ACC112 (cell line): ENCODE measurements around the gene GOLGA8R.
"Not testable (repeated sequence)": the region's sequence is repeated elsewhere in the genome, so short reads cannot be mapped to it uniquely, and the experiment has no call there.

Experiments
- H2AFZ ChIP-seq: fragments of 200-600 bp; sonication (generic); one replicate; pipeline ENCODE4 v1.6.0; 2017; ENCODE audit warnings: antibody characterized with exemption, low read length; ENCODE audit not compliant: unreplicated experiment
- H3K27ac ChIP-seq: fragments of 200-600 bp; sonication (generic); 2 replicates; pipeline ENCODE4 v1.5.1; 2014; ENCODE audit warnings: low read depth, mild to moderate bottlenecking, antibody characterized with exemption, low read length, moderate library complexity
- H3K27me3 ChIP-seq: fragments of 200-600 bp; sonication (generic); 2 replicates; pipeline ENCODE4 v1.6.1; 2014; ENCODE audit warnings: mild to moderate bottlenecking, antibody characterized with exemption, low read length, moderate library complexity, mixed read lengths; ENCODE audit not compliant: insufficient read depth
- H3K36me3 ChIP-seq: fragments of 200-600 bp; sonication (generic); 2 replicates; pipeline ENCODE4 v1.6.1; 2016; ENCODE audit warnings: mild to moderate bottlenecking, antibody characterized with exemption, low read length, moderate library complexity, mixed read lengths; ENCODE audit not compliant: insufficient read depth
- H3K4me1 ChIP-seq: fragments of 200-600 bp; sonication (generic); one replicate; pipeline ENCODE4 v1.6.1; 2016; ENCODE audit warnings: low read length, mixed read lengths; ENCODE audit not compliant: insufficient read depth, unreplicated experiment, control insufficient read depth
- H3K4me3 ChIP-seq: fragments of 200-600 bp; sonication (generic); 2 replicates; pipeline ENCODE4 v1.5.1; 2014; ENCODE audit warnings: mild to moderate bottlenecking, low read depth, low read length
- H3K79me2 ChIP-seq: fragments of 200-600 bp; sonication (generic); one replicate; pipeline ENCODE4 v1.6.0; 2016; ENCODE audit warnings: low read length; ENCODE audit not compliant: control insufficient read depth, unreplicated experiment, insufficient read depth

The GOLGA8R gene

GRCh38 chr15:30386318-30386887 lies 27.7 kb downstream of the GOLGA8R start:
- H2AFZ ChIP-seq, H3K79me2 ChIP-seq, H3K4me1 ChIP-seq, H3K36me3 ChIP-seq, H3K4me3 ChIP-seq, H3K27me3 ChIP-seq, H3K27ac ChIP-seq: not testable (repeated sequence)

GRCh38 chr15:30377082-30377413 lies 37.0 kb downstream of the GOLGA8R start:
- not testable (repeated sequence) for H3K4me1 ChIP-seq

DNA sequence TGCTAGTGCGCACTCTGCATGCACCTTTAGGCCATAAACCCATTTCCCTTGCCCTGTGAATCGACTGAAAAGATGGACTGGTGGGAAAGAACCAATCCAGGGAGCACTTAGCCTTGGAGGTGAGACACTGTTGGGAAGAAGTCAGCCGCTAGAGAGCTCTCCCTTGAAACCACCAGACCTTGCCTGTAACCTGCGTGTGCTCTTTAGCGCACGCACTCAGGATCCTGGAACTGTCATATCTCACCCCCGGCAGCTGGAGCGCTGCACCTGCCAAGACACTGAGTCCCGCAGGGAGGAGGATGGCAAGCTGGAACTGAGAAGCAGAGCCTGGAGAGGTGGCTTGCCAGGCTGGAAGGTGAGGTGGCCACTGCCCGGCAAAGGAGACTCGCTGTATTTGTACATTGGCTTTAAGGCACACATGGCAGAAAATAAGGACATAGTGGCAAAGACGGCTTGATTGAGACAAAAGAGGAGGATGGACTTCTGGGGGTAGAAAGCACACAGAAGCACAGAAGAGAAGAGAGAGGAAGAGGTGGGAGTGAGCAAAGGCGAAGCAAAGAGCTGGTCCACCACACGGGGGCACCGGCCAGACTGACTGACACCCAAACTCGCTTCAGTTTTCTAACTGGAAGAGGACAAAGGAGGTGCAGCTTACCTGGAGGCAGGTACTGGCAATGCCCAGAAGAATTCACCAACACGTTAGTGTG lies 37.5 kb downstream of the GOLGA8R start:
- not testable (repeated sequence) for H3K27me3 ChIP-seq, H2AFZ ChIP-seq

More at GRCh38 chr15:30377082-30377413, 37.0 kb downstream of the GOLGA8R start:
- H3K79me2 ChIP-seq, H3K27ac ChIP-seq, H3K4me3 ChIP-seq, H3K27me3 ChIP-seq, H3K36me3 ChIP-seq, H2AFZ ChIP-seq: not testable (repeated sequence)

DNA sequence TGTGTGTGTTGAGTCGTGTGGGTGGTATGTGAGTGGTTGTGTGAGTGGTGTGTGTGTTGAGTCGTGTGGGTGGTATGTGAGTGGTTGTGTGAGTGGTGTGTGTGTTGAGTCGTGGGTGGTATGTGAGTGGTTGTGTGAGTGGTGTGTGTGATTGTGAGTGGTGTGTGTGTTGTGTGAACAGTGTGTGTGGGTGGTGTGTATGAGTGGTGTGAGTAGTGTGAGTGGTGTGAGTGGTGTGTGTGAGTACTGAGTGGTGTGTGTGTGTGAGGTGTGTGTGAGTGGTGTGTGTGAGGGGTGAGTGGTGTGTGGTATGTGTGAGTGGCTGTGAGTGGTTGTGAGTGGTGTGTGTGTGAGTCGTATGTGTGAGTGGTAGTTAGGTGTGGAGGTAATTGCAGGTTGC lies 38.2 kb downstream of the GOLGA8R start:
- not testable (repeated sequence) for H3K4me1 ChIP-seq, H3K79me2 ChIP-seq, H3K36me3 ChIP-seq, H2AFZ ChIP-seq, H3K27me3 ChIP-seq, H3K4me3 ChIP-seq, H3K27ac ChIP-seq

More for the DNA sequence above, 37.5 kb downstream of the GOLGA8R start:
- H3K4me3 ChIP-seq, H3K27ac ChIP-seq, H3K79me2 ChIP-seq, H3K36me3 ChIP-seq, H3K4me1 ChIP-seq: not testable (repeated sequence)

- H3K79me2 ChIP-seq, H3K27me3 ChIP-seq, H3K4me3 ChIP-seq, H3K36me3 ChIP-seq, H3K4me1 ChIP-seq, H2AFZ ChIP-seq, H3K27ac ChIP-seq: not testable (repeated sequence)
Measured at GRCh38 chr15:30374862-30375261, 39.2 kb downstream of the GOLGA8R start.

DNA sequence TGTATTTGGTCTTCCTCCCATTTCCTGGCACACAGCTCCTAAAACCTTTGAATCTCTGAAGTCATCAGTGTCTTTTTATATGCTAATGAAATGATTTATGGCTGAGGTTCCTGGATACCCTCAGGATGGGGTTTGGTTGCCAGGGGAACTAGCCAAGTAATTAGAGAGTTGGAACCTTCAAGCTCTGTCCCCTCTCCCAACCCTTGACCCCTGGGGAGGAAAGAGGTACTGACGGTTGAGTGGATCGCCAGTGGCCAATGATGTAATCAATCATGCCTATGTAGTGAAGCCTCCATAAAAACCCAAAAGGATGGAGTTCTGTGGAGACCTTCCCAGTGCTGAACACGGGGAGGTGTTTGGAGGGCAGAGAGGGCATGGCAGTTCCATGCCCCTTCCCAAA lies 45.8 kb downstream of the GOLGA8R start:
- not testable (repeated sequence) for H3K36me3 ChIP-seq, H3K27ac ChIP-seq, H3K79me2 ChIP-seq, H2AFZ ChIP-seq, H3K4me1 ChIP-seq, H3K4me3 ChIP-seq, H3K27me3 ChIP-seq

DNA sequence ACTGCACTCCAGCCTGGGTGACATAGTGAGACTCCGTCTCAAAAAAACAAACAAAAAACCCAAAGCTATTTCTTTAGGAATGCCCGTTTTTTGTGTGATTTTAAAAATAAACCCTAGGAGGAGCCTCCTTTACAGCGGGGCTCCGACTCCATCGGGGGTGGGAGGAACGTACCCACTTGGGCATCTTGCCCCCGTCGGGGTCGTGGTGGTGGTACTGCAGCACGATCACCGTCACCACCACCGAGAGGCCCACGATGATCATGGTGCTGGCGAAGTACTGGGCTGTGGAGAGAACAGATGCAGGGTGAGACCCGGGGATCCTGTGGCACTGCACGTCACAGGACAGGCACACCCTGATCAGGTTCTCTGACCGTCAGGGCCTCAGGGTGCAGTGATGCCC lies 46.8 kb downstream of the GOLGA8R start:
- not testable (repeated sequence) for H3K4me1 ChIP-seq, H3K79me2 ChIP-seq, H3K27me3 ChIP-seq, H2AFZ ChIP-seq, H3K4me3 ChIP-seq, H3K36me3 ChIP-seq, H3K27ac ChIP-seq

- H3K27ac ChIP-seq, H3K79me2 ChIP-seq, H2AFZ ChIP-seq, H3K4me3 ChIP-seq, H3K27me3 ChIP-seq, H3K4me1 ChIP-seq, H3K36me3 ChIP-seq: not testable (repeated sequence)
Measured at GRCh38 chr15:30361404-30361803, 52.7 kb downstream of the GOLGA8R start.

DNA sequence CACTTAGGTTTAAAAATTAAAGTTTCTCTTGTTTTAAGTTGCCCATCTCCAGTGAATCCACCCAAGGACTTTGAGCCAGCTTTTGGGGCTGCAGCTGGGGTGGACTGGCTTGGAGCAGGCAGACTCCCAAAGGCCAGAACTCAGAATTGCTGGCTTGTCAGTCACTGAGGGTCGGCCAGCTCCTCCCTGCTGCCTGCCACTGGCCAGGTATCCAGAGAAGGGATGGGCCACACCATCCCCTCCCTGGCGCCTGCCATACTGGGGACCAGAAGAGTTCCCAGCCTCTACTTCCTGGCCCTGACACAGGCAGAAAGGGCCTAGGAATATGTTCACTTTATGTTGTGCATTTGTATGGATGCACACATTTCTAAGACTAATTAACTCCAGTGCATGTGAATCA lies 53.1 kb downstream of the GOLGA8R start:
- H3K4me1 ChIP-seq, H3K4me3 ChIP-seq, H3K36me3 ChIP-seq, H3K79me2 ChIP-seq, H3K27me3 ChIP-seq, H3K27ac ChIP-seq, H2AFZ ChIP-seq: not testable (repeated sequence)

GRCh38 chr15:30355043-30355442 lies 59.0 kb downstream of the GOLGA8R start:
- not testable (repeated sequence) for H3K36me3 ChIP-seq, H3K27ac ChIP-seq, H2AFZ ChIP-seq, H3K4me3 ChIP-seq, H3K4me1 ChIP-seq, H3K79me2 ChIP-seq, H3K27me3 ChIP-seq
